ENCODE data around the gene PKDCC. TPM values are rescaled to one million over a fixed set of nuclear protein-coding genes. Genes with fewer than 3 reads are reported as not detected.

Gene PKDCC
- total RNA-seq, 1 experiment from 2014 or later = 322 TPM

- DNase-seq = peak; percentile 89 to 95
- Mint-ChIP-seq H3K27ac (ENCODE audit: unreplicated experiment) (peak overlapping the region; percentile 87), H3K4me3 (ENCODE audit: unreplicated experiment) (peak overlapping the region; percentile 63), H3K4me1 (ENCODE audit: low read depth, unreplicated experiment) (peaks cover 52% of the 10 kb centered on the region), H3K36me3 (ENCODE audit: insufficient read depth, unreplicated experiment) (peaks cover 6% of the 10 kb centered on the region), H3K27me3 (ENCODE audit: insufficient read depth, unreplicated experiment) (no peaks in the 10 kb centered on the region), H3K9me3 (ENCODE audit: unreplicated experiment) (peaks cover 5% of the 10 kb centered on the region)
- TF ChIP-seq CTCF (IDR thresholded peaks at IDR 0.05; ENCODE audit: insufficient read depth in 1 of 2, low read depth in 1 of 2, low read length in 1 of 2, severe bottlenecking in 1 of 2, unreplicated experiment in 1 of 2) = no peak
- Histone ChIP-seq H3K4me3 (ENCODE audit: low read depth, low read length) (no peak overlapping the region), H3K36me3 (ENCODE audit: control insufficient read depth, insufficient read depth, low read length) (no peaks in the 10 kb centered on the region), H3K4me1 (peaks cover 52% of the 10 kb centered on the region), H3K9me3 (no peaks in the 10 kb centered on the region), H3K27me3 (replicated peaks; ENCODE audit: control insufficient read depth, insufficient read depth, low read length) (no peaks in the 10 kb centered on the region)
- CTCF ChIA-PET = interaction anchor here (0.6 to 2.7 kb wide), 14 partner anchors 28 to 251 kb away, joined by 3 to 17 read pairs (median 4); no protein-coding TSS in a partner anchor
- no TSS peak for BruUV-seq (replicated peaks)
- intact Hi-C loops (cut with micrococcal nuclease; ENCODE audit: unreplicated experiment) = loop anchor here (1.0 to 2.0 kb wide), 7 partner anchors 99 to 269 kb away; partner anchors contain the start of gene COX7A2L
- POLR2A ChIA-PET = interaction anchor here (0.5 to 1.8 kb wide), 5 partner anchors 23 to 219 kb away, joined by 3 to 7 read pairs (median 4); no protein-coding TSS in a partner anchor
Observed at GRCh38 chr2:42092084-42092996, 44.5 kb downstream of the PKDCC start.

- POLR2A ChIA-PET = no interaction called here
Observed at GRCh38 chr2:42094114-42094513, 46.3 kb downstream of the PKDCC start.

More at GRCh38 chr2:42094114-42094513, 46.3 kb downstream of the PKDCC start:
- H3K4me1 ChIP-seq = peaks cover 48% of the 10 kb centered on the region
- Mint-ChIP-seq H3K36me3 (ENCODE audit: insufficient read depth, unreplicated experiment) (peaks cover 6% of the 10 kb centered on the region), H3K27me3 (ENCODE audit: insufficient read depth, unreplicated experiment) (no peaks in the 10 kb centered on the region), H3K9me3 (ENCODE audit: unreplicated experiment) (peaks cover 5% of the 10 kb centered on the region), H3K4me3 (ENCODE audit: unreplicated experiment) (no peak overlapping the region), H3K4me1 (ENCODE audit: low read depth, unreplicated experiment) (peaks cover 58% of the 10 kb centered on the region), H3K27ac (ENCODE audit: unreplicated experiment) (no peak overlapping the region)
- CTCF ChIA-PET = interaction anchor here (1.5 kb wide), 1 partner anchor 39 kb away, joined by 4 read pairs; no protein-coding TSS in a partner anchor
- no peaks in the 10 kb centered on the region for H3K27me3 ChIP-seq (replicated peaks; ENCODE audit: control insufficient read depth, insufficient read depth, low read length)
- no peaks in the 10 kb centered on the region for H3K9me3 ChIP-seq
- no TSS peak for BruUV-seq (replicated peaks)
- intact Hi-C loops (cut with micrococcal nuclease; ENCODE audit: unreplicated experiment) = no loop called here
- TF ChIP-seq CTCF (IDR thresholded peaks at IDR 0.05; ENCODE audit: insufficient read depth in 1 of 2, low read depth in 1 of 2, low read length in 1 of 2, severe bottlenecking in 1 of 2, unreplicated experiment in 1 of 2) = no peak
- H3K4me3 ChIP-seq (ENCODE audit: low read depth, low read length) = no peak overlapping the region
- no peak for DNase-seq
- H3K36me3 ChIP-seq (ENCODE audit: control insufficient read depth, insufficient read depth, low read length) = no peaks in the 10 kb centered on the region
